ENCODE measurements around the gene CTSC. TPM values are rescaled to one million over a fixed set of nuclear protein-coding genes. Genes with fewer than 3 reads are reported as not detected.
A peak's percentile ranks its signal among the peaks of the same experiment; 100 is the strongest.

The CTSC gene
- total and polyA plus RNA-seq, 11 donors, result 8.9 to 289 (median 19.2) TPM

GRCh38 chr11:88332851-88333250, 4.7 kb downstream of the CTSC start:
- H3K27me3 ChIP-seq, result no peaks in the 10 kb centered on the region
- H3K4me3 ChIP-seq, result peak overlapping the region in 1 of 12 donors; percentile 91
- H3K4me1 ChIP-seq, result peaks cover 0 to 73% (median 0%) of the 10 kb centered on the region in 12 donors
- ATAC-seq (no peak), DNase-seq (no peak)
- TF ChIP-seq POLR2A (IDR thresholded peaks at IDR 0.05), result no peak
- TF ChIP-seq CTCF (IDR thresholded peaks at IDR 0.05), result no peak
- no peaks in the 10 kb centered on the region for H3K9me3 ChIP-seq
- peaks cover 0 to 69% (median 13%) of the 10 kb centered on the region in 9 donors for H3K36me3 ChIP-seq
- H3K27ac ChIP-seq, result peak overlapping the region in 1 of 12 donors; percentile 10
- WGBS, 4 donors, result 76 to 97% (median 87%) methylated on average over 1 of the region's 1 CpG
- intact Hi-C loops (cut with DNase I), result loop anchor here in 1 of 10 donors (10.0 kb wide), 1 partner anchor 978 kb away; no protein-coding TSS in a partner anchor

- H3K27ac ChIP-seq, result no peak overlapping the region
- H3K27me3 ChIP-seq, result no peaks in the 10 kb centered on the region
- H3K36me3 ChIP-seq, result peaks cover 0 to 88% (median 13%) of the 10 kb centered on the region in 9 donors
- DNase-seq, result no peak
- H3K9me3 ChIP-seq, result no peaks in the 10 kb centered on the region
- 86 to 92% (median 89%) methylated on average over 5 of the region's 5 CpGs for WGBS, 4 donors
- no peak for ATAC-seq
- TF ChIP-seq CTCF (IDR thresholded peaks at IDR 0.05) (no peak), POLR2A (IDR thresholded peaks at IDR 0.05) (no peak)
- intact Hi-C loops (cut with DNase I), result loop anchor here in 1 of 10 donors (10.0 kb wide), 1 partner anchor 976 kb away; no protein-coding TSS in a partner anchor
- H3K4me1 ChIP-seq, result peaks cover 0 to 89% (median 0%) of the 10 kb centered on the region in 12 donors
- H3K4me3 ChIP-seq, result peak overlapping the region in 1 of 12 donors; percentile 7
These were observed 6.6 kb downstream of the CTSC start for GRCh38 chr11:88330826-88331428.

GRCh38 chr11:88329563-88330250, 7.8 kb downstream of the CTSC start:
- H3K27me3 ChIP-seq, result no peaks in the 10 kb centered on the region
- no peak overlapping the region for H3K4me3 ChIP-seq
- H3K9me3 ChIP-seq, result no peaks in the 10 kb centered on the region
- WGBS, 4 donors, result 88 to 94% (median 91%) methylated on average over 8 of the region's 8 CpGs
- intact Hi-C loops (cut with DNase I), result loop anchor here in 1 of 10 donors (10.0 kb wide), 1 partner anchor 975 kb away; no protein-coding TSS in a partner anchor
- H3K36me3 ChIP-seq, result peaks cover 0 to 94% (median 13%) of the 10 kb centered on the region in 9 donors
- no peak overlapping the region for H3K27ac ChIP-seq
- ATAC-seq, result no peak
- TF ChIP-seq CTCF (IDR thresholded peaks at IDR 0.05) (no peak), POLR2A (IDR thresholded peaks at IDR 0.05) (no peak)
- peaks cover 0 to 87% (median 0%) of the 10 kb centered on the region in 12 donors for H3K4me1 ChIP-seq
- DNase-seq, result no peak

GRCh38 chr11:88327462-88328143, 9.9 kb downstream of the CTSC start:
- peak overlapping the region in 1 of 12 donors; percentile 14 for H3K27ac ChIP-seq
- ATAC-seq (no peak), DNase-seq (no peak)
- H3K36me3 ChIP-seq, result peaks cover 0 to 88% (median 11%) of the 10 kb centered on the region in 9 donors
- no peaks in the 10 kb centered on the region for H3K27me3 ChIP-seq
- 83 to 90% (median 86%) methylated on average over 3 of the region's 3 CpGs for WGBS, 4 donors
- H3K9me3 ChIP-seq, result no peaks in the 10 kb centered on the region
- intact Hi-C loops (cut with DNase I), result no loop called here
- TF ChIP-seq CTCF (IDR thresholded peaks at IDR 0.05) (no peak), POLR2A (IDR thresholded peaks at IDR 0.05) (no peak)
- no peak overlapping the region for H3K4me3 ChIP-seq
- H3K4me1 ChIP-seq, result peaks cover 0 to 76% (median 0%) of the 10 kb centered on the region in 12 donors
